Karpas-422 (cell line): ENCODE data around the gene PSMC3. TPM values are rescaled to one million over a fixed set of nuclear protein-coding genes. Genes with fewer than 3 reads are reported as not detected.

ENCODE experiments used
- DNase-seq: peaks from one replicate; pipeline ENCODE4 v3.0.0-alpha.2; 2015
- H2AFZ ChIP-seq: fragments of 200-600 bp; sonication (generic); 2 replicates; pipeline ENCODE4 v1.6.1; 2014; ENCODE audit warnings: antibody characterized with exemption, low read length, mixed read lengths
- H3K27ac ChIP-seq: fragments of 200-600 bp; sonication (generic); 2 replicates; pipeline ENCODE4 v1.5.1; 2014; ENCODE audit warnings: mild to moderate bottlenecking, low read length, moderate library complexity
- H3K27me3 ChIP-seq: fragments of 200-600 bp; sonication (generic); 2 replicates; pipeline ENCODE4 v1.6.1; 2014; ENCODE audit warnings: low read length, mixed read lengths
- H3K36me3 ChIP-seq: fragments of 200-600 bp; sonication (generic); 2 replicates; pipeline ENCODE4 v1.6.1; 2014; ENCODE audit warnings: low read length, mixed read lengths; ENCODE audit not compliant: insufficient read depth
- H3K4me1 ChIP-seq: fragments of 200-600 bp; sonication (generic); 2 replicates; pipeline ENCODE4 v1.6.1; 2014; ENCODE audit warnings: mild to moderate bottlenecking, low read length, mixed read lengths
- H3K4me2 ChIP-seq: fragments of 200-600 bp; sonication (generic); 2 replicates; pipeline ENCODE4 v1.6.1; 2014; ENCODE audit warnings: low read length, low read depth, mild to moderate bottlenecking; ENCODE audit not compliant: poor library complexity, severe bottlenecking
- H3K4me3 ChIP-seq: fragments of 200-600 bp; sonication (generic); 2 replicates; pipeline ENCODE4 v1.5.1; 2014; ENCODE audit warnings: mild to moderate bottlenecking, antibody characterized with exemption, low read length, mixed read lengths
- H3K79me2 ChIP-seq: fragments of 200-600 bp; sonication (generic); 2 replicates; pipeline ENCODE4 v1.6.1; 2014; ENCODE audit warnings: mild to moderate bottlenecking, low read length, mixed read lengths
- H3K9ac ChIP-seq: fragments of 200-600 bp; sonication (generic); 2 replicates; pipeline ENCODE4 v1.6.0; 2014; ENCODE audit warnings: low read length
- H3K9me2 ChIP-seq: fragments of 200-600 bp; sonication (generic), shearing (Covaris generic); replicated peaks from 2 replicates; pipeline ENCODE4 v1.6.0; 2014; ENCODE audit warnings: mild to moderate bottlenecking, low read length, moderate library complexity; ENCODE audit not compliant: insufficient read depth
- H3K9me3 ChIP-seq: fragments of 300-700, 200-600 bp; sonication (generic); 2 replicates; pipeline ENCODE4 v1.6.1; 2014; ENCODE audit warnings: low read length, mixed read lengths
- H4K20me1 ChIP-seq: fragments of 200-600 bp; sonication (generic); 2 replicates; pipeline ENCODE4 v1.6.1; 2014; ENCODE audit warnings: mild to moderate bottlenecking, antibody characterized with exemption, low read length, low read depth; ENCODE audit not compliant: insufficient read depth
- total RNA-seq: library from RNA; depleted of rRNA; stranded (reverse); fragments of >200 nt; shearing (Covaris generic); gene quantifications from 2 replicates; pipeline ENCODE4 v1.2.3, GENCODE V29; 2014; ENCODE audit warnings: low replicate concordance

Gene PSMC3
- total RNA-seq, 1 experiment from 2014 or later = 40.6 TPM

- Histone ChIP-seq H3K27ac (peak overlapping the region; percentile 100), H3K4me3 (peak overlapping the region; percentile 84), H3K4me1 (peaks cover 61% of the 10 kb centered on the region), H3K9me2 (no peaks in the 10 kb centered on the region), H3K79me2 (no peaks in the 10 kb centered on the region), H2AFZ (no peak overlapping the region), H3K4me2 (peak overlapping the region; percentile 86), H3K9ac (peak overlapping the region; percentile 95), H3K9me3 (no peaks in the 10 kb centered on the region), H3K36me3 (no peaks in the 10 kb centered on the region), H3K27me3 (no peaks in the 10 kb centered on the region), H4K20me1 (no peaks in the 10 kb centered on the region)
- DNase-seq = peak; percentile 94
Measured at GRCh38 chr11:47399860-47400767, 26.1 kb downstream of the PSMC3 start.

GRCh38 chr11:47398551-47398950 is 27.7 kb downstream of the PSMC3 start:
- Histone ChIP-seq H3K4me1 (peaks cover 73% of the 10 kb centered on the region), H3K9ac (no peak overlapping the region), H3K36me3 (no peaks in the 10 kb centered on the region), H3K79me2 (no peaks in the 10 kb centered on the region), H3K4me3 (no peak overlapping the region), H3K27me3 (no peaks in the 10 kb centered on the region), H3K4me2 (no peak overlapping the region), H2AFZ (no peak overlapping the region), H3K9me2 (no peaks in the 10 kb centered on the region), H3K27ac (peak overlapping the region; percentile 100; the same call in 1 of the 2 replicates), H4K20me1 (no peaks in the 10 kb centered on the region), H3K9me3 (no peaks in the 10 kb centered on the region)
- DNase-seq = peak; percentile 49

GRCh38 chr11:47398011-47398410 is 28.2 kb downstream of the PSMC3 start:
- no peak overlapping the region for H3K4me3 ChIP-seq
- H3K4me2 ChIP-seq = no peak overlapping the region
- peaks cover 72% of the 10 kb centered on the region for H3K4me1 ChIP-seq
- no peaks in the 10 kb centered on the region for H3K79me2 ChIP-seq
- H3K9me2 ChIP-seq = no peaks in the 10 kb centered on the region
- H2AFZ ChIP-seq = no peak overlapping the region
- H4K20me1 ChIP-seq = no peaks in the 10 kb centered on the region
- no peaks in the 10 kb centered on the region for H3K9me3 ChIP-seq
- no peak overlapping the region for H3K9ac ChIP-seq
- peak overlapping the region; percentile 100; the same call in 1 of the 2 replicates for H3K27ac ChIP-seq
- H3K36me3 ChIP-seq = no peaks in the 10 kb centered on the region
- DNase-seq = no peak
- no peaks in the 10 kb centered on the region for H3K27me3 ChIP-seq

- Histone ChIP-seq H3K9ac (peak overlapping the region; percentile 79), H3K79me2 (no peaks in the 10 kb centered on the region), H2AFZ (no peak overlapping the region), H4K20me1 (no peaks in the 10 kb centered on the region), H3K4me1 (peaks cover 58% of the 10 kb centered on the region), H3K9me2 (no peaks in the 10 kb centered on the region), H3K4me2 (no peak overlapping the region), H3K36me3 (no peaks in the 10 kb centered on the region), H3K27me3 (no peaks in the 10 kb centered on the region), H3K4me3 (no peak overlapping the region), H3K9me3 (no peaks in the 10 kb centered on the region), H3K27ac (peak overlapping the region; percentile 84)
- no peak for DNase-seq
Measured at GRCh38 chr11:47396049-47396320, 30.3 kb downstream of the PSMC3 start.

- Histone ChIP-seq H3K9ac (peak overlapping the region; percentile 79), H3K4me1 (peaks cover 52% of the 10 kb centered on the region), H3K27ac (peak overlapping the region; percentile 84), H3K9me2 (no peaks in the 10 kb centered on the region), H3K36me3 (no peaks in the 10 kb centered on the region), H3K9me3 (no peaks in the 10 kb centered on the region), H3K27me3 (no peaks in the 10 kb centered on the region), H3K4me2 (peak overlapping the region; percentile 66), H3K79me2 (no peaks in the 10 kb centered on the region), H2AFZ (peak overlapping the region; percentile 18; the same call in 1 of the 2 replicates), H4K20me1 (no peaks in the 10 kb centered on the region), H3K4me3 (peak overlapping the region; percentile 59; the same call in 1 of the 2 replicates)
- peak; percentile 67 for DNase-seq
Measured at GRCh38 chr11:47395223-47396048, 30.8 kb downstream of the PSMC3 start.

GRCh38 chr11:47394322-47395222 is 31.7 kb downstream of the PSMC3 start:
- H3K4me3 ChIP-seq = peak overlapping the region; percentile 59; the same call in 1 of the 2 replicates
- peak overlapping the region; percentile 79 for H3K9ac ChIP-seq
- DNase-seq = peak; percentile 91
- H3K9me3 ChIP-seq = no peaks in the 10 kb centered on the region
- no peaks in the 10 kb centered on the region for H3K36me3 ChIP-seq
- H3K79me2 ChIP-seq = no peaks in the 10 kb centered on the region
- H3K4me2 ChIP-seq = peak overlapping the region; percentile 66
- no peak overlapping the region for H2AFZ ChIP-seq
- peaks cover 45% of the 10 kb centered on the region for H3K4me1 ChIP-seq
- no peaks in the 10 kb centered on the region for H3K27me3 ChIP-seq
- H3K27ac ChIP-seq = peak overlapping the region; percentile 84
- H3K9me2 ChIP-seq = no peaks in the 10 kb centered on the region
- no peaks in the 10 kb centered on the region for H4K20me1 ChIP-seq

- H3K9me3 ChIP-seq = no peaks in the 10 kb centered on the region
- peak overlapping the region; percentile 84; the same call in 1 of the 2 replicates for H3K27ac ChIP-seq
- no peaks in the 10 kb centered on the region for H3K9me2 ChIP-seq
- H3K9ac ChIP-seq = peak overlapping the region; percentile 79
- no peaks in the 10 kb centered on the region for H3K36me3 ChIP-seq
- no peaks in the 10 kb centered on the region for H3K79me2 ChIP-seq
- peak overlapping the region; percentile 66 for H3K4me2 ChIP-seq
- peak overlapping the region; percentile 59; the same call in 1 of the 2 replicates for H3K4me3 ChIP-seq
- peaks cover 39% of the 10 kb centered on the region for H3K4me1 ChIP-seq
- H3K27me3 ChIP-seq = no peaks in the 10 kb centered on the region
- H4K20me1 ChIP-seq = no peaks in the 10 kb centered on the region
- DNase-seq = no peak
- H2AFZ ChIP-seq = no peak overlapping the region
Measured at GRCh38 chr11:47394050-47394321, 32.3 kb downstream of the PSMC3 start.
